Right renal pelvis (tissue), 4 donors: ENCODE data around the gene RBM5. TPM values are rescaled to one million over a fixed set of nuclear protein-coding genes. Genes with fewer than 3 reads are reported as not detected.

ENCODE experiments used
- DNase-seq, 4 donors: peaks; one replicate each; pipeline ENCODE4 v3.0.0-alpha.2; 2013; ENCODE audit warnings: low read depth in 4 of 4, low spot score in 3 of 4, missing footprints in 1 of 4
- polyA plus RNA-seq, 4 donors: library from polyadenylated mRNA; unstranded; fragments of 120-200 nt; gene quantifications; one replicate each; pipeline ENCODE4 v1.2.1, GENCODE V29; 2013; ENCODE audit not compliant: insufficient read length in 4 of 4

RBM5 gene
- polyA plus RNA-seq, 4 donors, result 231 to 273 (median 235) TPM

- DNase-seq, result no peak
Observed at GRCh38 chr3:50138266-50139200, 49.8 kb downstream of the RBM5 start.

- no peak for DNase-seq
Observed at GRCh38 chr3:50139308-50139707, 50.6 kb downstream of the RBM5 start.

GRCh38 chr3:50139718-50140423, 51.2 kb downstream of the RBM5 start:
- no peak for DNase-seq

- no peak for DNase-seq
Observed at GRCh38 chr3:50140990-50141389, 52.3 kb downstream of the RBM5 start.

- no peak for DNase-seq
Observed at GRCh38 chr3:50146316-50146901, 57.7 kb downstream of the RBM5 start.

GRCh38 chr3:50147016-50147415, 58.3 kb downstream of the RBM5 start:
- DNase-seq, result no peak

- DNase-seq, result no peak
Observed at GRCh38 chr3:50147447-50147846, 58.7 kb downstream of the RBM5 start.

- DNase-seq, result no peak
Observed at GRCh38 chr3:50147861-50148260, 59.1 kb downstream of the RBM5 start.

- no peak for DNase-seq
Observed at GRCh38 chr3:50150404-50150750, 61.7 kb downstream of the RBM5 start.

GRCh38 chr3:50150863-50151686, 62.4 kb downstream of the RBM5 start:
- DNase-seq, result peak in 1 of 4 donors; percentile 85

- no peak for DNase-seq
Observed at GRCh38 chr3:50151728-50152127, 63.0 kb downstream of the RBM5 start.

GRCh38 chr3:50153782-50154475, 65.2 kb downstream of the RBM5 start:
- DNase-seq, result no peak

- DNase-seq, result no peak
Observed at GRCh38 chr3:50154476-50154839, 65.7 kb downstream of the RBM5 start.

GRCh38 chr3:50154840-50155490, 66.2 kb downstream of the RBM5 start, which contains the start of gene SEMA3F:
Gene SEMA3F (plus strand): TSS chr3:50155324. CDS start chr3:50159623, 4,299 bp downstream.
- DNase-seq, result no peak

GRCh38 chr3:50155491-50155878, 66.8 kb downstream of the RBM5 start:
- DNase-seq, result no peak

- no peak for DNase-seq
Observed at GRCh38 chr3:50155891-50156290, 67.2 kb downstream of the RBM5 start.

- DNase-seq, result no peak
Observed at GRCh38 chr3:50156549-50157493, 68.1 kb downstream of the RBM5 start.

- no peak for DNase-seq
Observed at GRCh38 chr3:50157827-50158529, 69.3 kb downstream of the RBM5 start.
